HCT116 (cell line): ENCODE measurements around the gene LRBA.

ENCODE experiments used
- CTCF ChIP-seq, 3 experiments: fragments of 200-600 bp in 1 of 3; sonication (generic) in 1 of 3; IDR thresholded peaks in 2 of 3; conservative IDR thresholded peaks in 1 of 3; 2 replicates each; pipeline ENCODE4 v1.5.1; 2012 to 2017; ENCODE audit warnings: low read depth in 2 of 3, low read length in 2 of 3, antibody characterized with exemption in 1 of 3, borderline replicate concordance in 1 of 3, control low read depth in 1 of 3, mild to moderate bottlenecking in 1 of 3, mixed read lengths in 1 of 3, mixed run types in 1 of 3, moderate library complexity in 1 of 3; ENCODE audit not compliant: insufficient read depth in 1 of 3
- JUND ChIP-seq: IDR thresholded peaks from 2 replicates; pipeline ENCODE4 v1.6.1; 2012
- POLR2A ChIP-seq: IDR thresholded peaks from 2 replicates; pipeline ENCODE4 v1.7.0; 2011; ENCODE audit warnings: borderline replicate concordance; ENCODE audit not compliant: insufficient read depth, insufficient read length; ENCODE audit errors: extremely low read depth

GRCh38 chr4:150944660-150945059 is 70.4 kb downstream of the LRBA start:
- no peak for TF ChIP-seq JUND
- no peak for TF ChIP-seq POLR2A
- no peak for TF ChIP-seq CTCF (IDR thresholded peaks at IDR 0.05 in 2 of 3, conservative IDR thresholded peaks at IDR 0.05 in 1 of 3; ENCODE audit: borderline replicate concordance in 1 of 3, insufficient read depth in 1 of 3, low read depth in 2 of 3, low read length in 2 of 3)
